Measurements from ENCODE around the gene LRFN2. TPM values are rescaled to one million over a fixed set of nuclear protein-coding genes. Genes with fewer than 3 reads are reported as not detected.

Gene LRFN2
- not detected for total RNA-seq
- not detected for polyA plus RNA-seq
- long read RNA-seq, donor 1 = 0 reads
- long read RNA-seq, donor 2 = 0 reads
- long read RNA-seq, donor 3 = 0 reads

- Histone ChIP-seq H3K36me3 (no peaks in the 10 kb centered on the region), H3K4me1 (peaks cover 0 to 20% (median 15%) of the 10 kb centered on the region in 9 donors), H3K27ac (peak within 1 kb of the TSS in 1 of 10 donors; percentile 15), H3K9me3 (no peaks in the 10 kb centered on the region), H3K27me3 (peaks cover 0 to 94% (median 83%) of the 10 kb centered on the region in 7 donors), H3K4me3 (peak within 1 kb of the TSS in 9 of 10 donors; percentile 22 to 53 (median 43))
- intact Hi-C loops (cut with DNase I) = loop anchor here in 7 of 10 donors (5.0 to 10.0 kb wide), 4 partner anchors 253 to 603 kb away; no protein-coding TSS in a partner anchor
- DNase-seq (peak; percentile 34 to 71), ATAC-seq (peak; percentile 87 to 95 (median 90))
- TF ChIP-seq CTCF (IDR thresholded peaks at IDR 0.05) = peak; percentile 19 to 71 (median 62)
- WGBS, 2 donors = 0 to 1% methylated on average over 84 to 89 of the region's 89 CpGs
Observed at GRCh38 chr6:40587240-40588069, at the start of gene LRFN2. Gene LRFN2 (minus strand): TSS chr6:40587364.

GRCh38 chr6:40634429-40634828 is 47.3 kb upstream of the LRFN2 start:
- H3K36me3 ChIP-seq = no peaks in the 10 kb centered on the region
- peaks cover 0 to 24% (median 5%) of the 10 kb centered on the region in 7 donors for H3K27me3 ChIP-seq
- ATAC-seq (no peak), DNase-seq (no peak)
- TF ChIP-seq CTCF (IDR thresholded peaks at IDR 0.05) = no peak
- H3K4me3 ChIP-seq = no peak overlapping the region
- no peaks in the 10 kb centered on the region for H3K9me3 ChIP-seq
- WGBS, 2 donors = 80 to 84% methylated on average over 3 of the region's 3 CpGs
- H3K27ac ChIP-seq = no peak overlapping the region
- intact Hi-C loops (cut with DNase I) = no loop called here
- H3K4me1 ChIP-seq = no peaks in the 10 kb centered on the region

- Histone ChIP-seq H3K4me3 (no peak overlapping the region), H3K9me3 (no peaks in the 10 kb centered on the region), H3K4me1 (no peaks in the 10 kb centered on the region), H3K27me3 (peaks cover 0 to 27% (median 12%) of the 10 kb centered on the region in 7 donors), H3K27ac (no peak overlapping the region), H3K36me3 (no peaks in the 10 kb centered on the region)
- no peak for ATAC-seq
- DNase-seq = no peak
- intact Hi-C loops (cut with DNase I) = no loop called here
- no peak for TF ChIP-seq CTCF (IDR thresholded peaks at IDR 0.05)
- 60 to 61% methylated on average over 7 of the region's 7 CpGs for WGBS, 2 donors
Observed at GRCh38 chr6:40631744-40632143, 44.6 kb upstream of the LRFN2 start.

GRCh38 chr6:40630488-40630887 is 43.3 kb upstream of the LRFN2 start:
- ATAC-seq (no peak), DNase-seq (no peak)
- intact Hi-C loops (cut with DNase I) = no loop called here
- peaks cover 0 to 12% (median 0%) of the 10 kb centered on the region in 11 donors for H3K9me3 ChIP-seq
- no peak overlapping the region for H3K4me3 ChIP-seq
- no peaks in the 10 kb centered on the region for H3K36me3 ChIP-seq
- no peak overlapping the region for H3K27ac ChIP-seq
- WGBS, 2 donors = 43 to 61% methylated on average over 5 of the region's 5 CpGs
- no peaks in the 10 kb centered on the region for H3K4me1 ChIP-seq
- no peak for TF ChIP-seq CTCF (IDR thresholded peaks at IDR 0.05)
- peaks cover 0 to 27% (median 12%) of the 10 kb centered on the region in 7 donors for H3K27me3 ChIP-seq

All from heart right ventricle (tissue), 16 donors.